GM12872 (cell line): Measurements from ENCODE around the gene SLIT3.

Source experiments
- TF ChIP-seq, protein P1 (sequence below): IDR thresholded peaks from 3 replicates; pipeline ENCODE4 v1.5.1; 2011; ENCODE audit warnings: low read depth, mild to moderate bottlenecking, low read length, moderate library complexity; ENCODE audit not compliant: insufficient read depth

Gene SLIT3

DNA sequence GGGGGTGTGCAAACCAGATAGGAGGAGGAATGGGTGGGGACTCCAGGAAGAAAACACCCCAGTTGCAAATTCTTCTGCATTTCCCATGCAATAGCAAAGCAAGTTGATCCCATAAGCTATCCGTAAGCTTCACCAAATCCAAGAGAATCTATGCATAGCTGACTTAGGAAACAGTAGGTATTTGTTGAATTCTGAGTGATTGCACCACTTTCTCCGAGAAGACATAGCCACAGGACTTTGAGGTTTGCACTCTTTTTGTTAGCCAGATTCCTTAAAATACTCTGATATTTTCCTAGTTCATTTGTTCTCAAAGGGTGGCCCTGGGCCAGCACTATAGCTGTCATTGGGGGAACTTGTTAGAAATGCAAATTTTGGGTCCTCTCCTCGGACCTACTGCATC, 271.9 kb downstream of the SLIT3 start:
- TF ChIP-seq, protein P1, sequence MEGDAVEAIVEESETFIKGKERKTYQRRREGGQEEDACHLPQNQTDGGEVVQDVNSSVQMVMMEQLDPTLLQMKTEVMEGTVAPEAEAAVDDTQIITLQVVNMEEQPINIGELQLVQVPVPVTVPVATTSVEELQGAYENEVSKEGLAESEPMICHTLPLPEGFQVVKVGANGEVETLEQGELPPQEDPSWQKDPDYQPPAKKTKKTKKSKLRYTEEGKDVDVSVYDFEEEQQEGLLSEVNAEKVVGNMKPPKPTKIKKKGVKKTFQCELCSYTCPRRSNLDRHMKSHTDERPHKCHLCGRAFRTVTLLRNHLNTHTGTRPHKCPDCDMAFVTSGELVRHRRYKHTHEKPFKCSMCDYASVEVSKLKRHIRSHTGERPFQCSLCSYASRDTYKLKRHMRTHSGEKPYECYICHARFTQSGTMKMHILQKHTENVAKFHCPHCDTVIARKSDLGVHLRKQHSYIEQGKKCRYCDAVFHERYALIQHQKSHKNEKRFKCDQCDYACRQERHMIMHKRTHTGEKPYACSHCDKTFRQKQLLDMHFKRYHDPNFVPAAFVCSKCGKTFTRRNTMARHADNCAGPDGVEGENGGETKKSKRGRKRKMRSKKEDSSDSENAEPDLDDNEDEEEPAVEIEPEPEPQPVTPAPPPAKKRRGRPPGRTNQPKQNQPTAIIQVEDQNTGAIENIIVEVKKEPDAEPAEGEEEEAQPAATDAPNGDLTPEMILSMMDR, result no peak

DNA sequence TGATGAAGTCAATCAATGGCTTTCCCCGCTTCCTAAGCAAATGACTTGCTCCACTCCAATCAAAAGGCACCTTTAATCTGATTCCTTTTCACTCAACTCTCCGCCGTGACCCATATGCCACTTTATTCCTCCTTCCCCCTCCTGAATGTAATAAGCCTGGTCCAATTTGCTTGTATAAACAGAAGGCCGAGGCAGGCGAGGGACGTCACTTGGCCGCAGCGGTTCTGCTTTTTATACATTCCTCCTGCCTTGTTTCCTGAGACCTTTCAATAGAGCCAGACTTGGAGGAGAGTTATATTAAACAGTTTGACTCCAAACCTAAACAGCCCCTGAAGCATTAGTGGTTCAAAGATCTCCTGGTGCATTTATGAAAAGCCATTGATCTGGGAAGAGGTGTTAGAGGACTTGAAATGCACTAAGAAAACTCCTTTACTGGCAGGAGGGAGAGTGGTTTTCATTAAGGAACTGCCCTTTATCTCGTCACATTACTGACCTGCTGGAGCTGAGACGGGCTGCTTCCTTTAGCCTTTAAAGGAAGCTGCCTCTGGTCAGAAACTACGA, 273.4 kb downstream of the SLIT3 start:
- TF ChIP-seq, protein P1, result no peak

DNA sequence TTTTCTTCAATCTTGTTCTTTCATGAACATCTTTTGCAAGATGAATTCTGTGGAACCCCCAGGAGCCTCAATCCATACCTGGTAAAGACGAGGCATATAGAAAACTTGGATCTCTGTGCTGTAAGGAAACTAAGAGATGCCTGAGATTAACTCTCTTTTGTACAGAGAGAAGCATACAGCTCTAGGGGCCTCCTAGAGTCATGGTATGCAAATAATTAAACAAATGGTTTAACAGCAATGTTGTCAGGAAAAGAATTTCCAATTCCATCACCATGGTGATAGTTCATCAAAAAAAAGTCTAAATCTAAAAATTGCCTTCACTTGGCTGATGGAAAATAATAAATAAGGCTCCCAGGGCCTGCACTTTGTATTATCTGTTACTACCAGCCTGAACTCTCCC, 275.4 kb downstream of the SLIT3 start:
- TF ChIP-seq, protein P1, result no peak

DNA sequence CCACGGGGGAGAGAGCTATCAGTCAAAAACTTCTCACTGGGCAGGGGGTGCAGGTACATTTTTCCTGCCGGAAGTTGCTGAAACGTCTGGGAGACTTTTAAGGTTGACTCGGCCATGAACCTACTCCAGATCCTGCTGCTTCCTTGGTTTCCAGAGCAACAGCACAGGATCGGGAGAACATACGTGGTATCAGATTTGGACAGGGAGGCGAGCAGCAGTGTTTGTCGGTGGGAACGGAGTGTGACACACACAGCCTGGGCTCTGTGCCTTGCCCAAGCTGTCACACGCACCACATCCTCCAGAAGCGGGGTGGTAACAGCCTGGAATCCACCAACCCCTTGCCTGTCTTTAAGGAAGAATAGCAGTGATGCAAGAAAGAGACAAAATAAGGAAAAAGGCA, 276.5 kb downstream of the SLIT3 start:
- TF ChIP-seq, protein P1, result no peak

DNA sequence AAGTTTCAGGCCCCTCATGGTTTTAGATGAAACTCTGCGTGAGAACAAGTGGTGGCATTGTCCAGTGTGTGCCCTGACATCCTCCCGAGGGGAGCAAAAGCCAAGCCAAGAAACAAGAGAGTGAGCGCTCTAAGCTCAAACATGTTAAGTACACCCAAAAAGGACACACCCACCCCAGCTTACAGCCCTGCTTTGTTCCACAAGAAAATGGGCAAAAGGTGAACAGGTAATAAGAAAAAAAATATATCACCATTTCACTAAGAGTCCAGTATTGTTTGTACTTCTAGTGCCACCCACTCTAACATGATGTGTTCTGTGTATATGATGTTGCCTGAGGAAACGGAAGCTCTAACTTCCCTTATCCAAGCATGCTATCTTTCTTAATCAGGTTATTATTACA, 278.2 kb downstream of the SLIT3 start:
- TF ChIP-seq, protein P1, result no peak

DNA sequence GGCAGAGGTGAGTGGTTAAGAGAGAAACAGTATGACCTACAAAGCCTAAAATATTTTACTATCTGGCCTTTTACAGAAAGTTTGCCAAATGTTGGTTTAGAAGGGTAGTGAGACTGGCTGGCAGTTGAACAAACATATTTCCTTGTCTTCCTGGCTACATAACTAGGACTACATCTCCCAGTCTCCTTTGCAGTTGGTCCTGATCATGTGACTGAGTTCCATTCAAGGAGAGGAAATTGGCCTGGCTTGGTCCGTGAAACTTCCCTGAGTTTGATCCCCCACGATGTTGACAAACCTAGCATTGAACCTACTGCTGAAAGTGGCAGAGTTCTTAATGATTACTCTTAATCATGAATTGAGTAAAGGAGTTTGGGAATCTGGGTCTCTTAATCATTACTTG, 280.8 kb downstream of the SLIT3 start:
- TF ChIP-seq, protein P1, result no peak

DNA sequence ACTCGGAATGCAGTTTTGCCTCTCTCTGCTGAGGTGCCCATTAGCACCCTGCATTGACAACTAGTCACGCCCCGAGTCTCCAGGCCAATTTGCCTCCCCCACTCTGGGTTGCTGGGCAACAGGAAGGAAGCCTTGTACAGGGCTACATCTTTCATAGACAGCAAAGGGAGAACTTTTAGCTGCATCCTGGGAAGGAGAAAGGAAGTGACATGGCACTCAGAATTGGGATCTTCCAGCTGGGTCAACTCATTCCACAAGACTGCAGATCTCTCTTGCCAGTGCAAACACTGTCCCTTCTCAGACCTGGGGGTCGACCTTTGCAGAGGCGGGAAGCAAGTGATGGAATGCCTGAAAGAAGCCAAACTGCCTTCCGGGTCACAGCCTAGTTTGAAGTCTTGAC, 282.0 kb downstream of the SLIT3 start:
- TF ChIP-seq, protein P1, result no peak
